Measurements from ENCODE around the gene PGP.
"Not testable (repeated sequence)": the region's sequence is repeated elsewhere in the genome, so short reads cannot be mapped to it uniquely, and the experiment has no call there.

Gene PGP

DNA sequence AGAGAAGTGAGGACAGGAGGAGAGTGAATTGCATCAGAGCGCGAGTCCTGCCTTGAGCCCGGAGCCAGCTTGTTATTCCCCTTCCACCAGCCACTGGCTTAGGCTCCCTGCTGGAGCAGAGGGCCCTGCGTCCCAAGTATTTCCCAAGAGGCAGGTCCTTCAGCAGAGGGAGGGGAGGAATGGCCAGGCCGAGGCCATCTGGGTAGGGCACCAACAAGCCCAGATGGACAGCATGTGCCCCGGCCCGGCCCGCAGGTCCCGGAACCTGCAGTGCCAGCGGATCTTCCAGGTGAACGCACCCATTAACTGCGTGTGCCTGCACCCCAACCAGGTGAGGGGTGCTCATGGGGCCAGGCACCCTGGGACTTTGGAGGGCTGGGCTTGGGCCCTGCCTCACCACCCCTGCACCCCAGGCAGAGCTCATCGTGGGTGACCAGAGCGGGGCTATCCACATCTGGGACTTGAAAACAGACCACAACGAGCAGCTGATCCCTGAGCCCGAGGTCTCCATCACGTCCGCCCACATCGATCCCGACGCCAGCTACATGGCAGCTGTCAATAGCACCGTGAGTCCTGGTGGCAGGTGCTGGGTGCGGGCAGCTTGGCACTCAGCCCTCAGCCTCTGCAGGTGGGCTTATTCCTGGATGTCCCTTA lies 7.7 kb downstream of the PGP start:
- ChIA-PET CTCF (no interaction called here), POLR2A (interaction anchor here (0.9 to 2.9 kb wide), 5 partner anchors 9 to 184 kb away, joined by 3 to 12 read pairs (median 6); partner anchors contain the start of genes ECI1 and TRAF7)
- TF ChIP-seq NFRKB (IDR thresholded peaks at IDR 0.05) = no peak
- no peak for TF ChIP-seq HDGF (IDR thresholded peaks at IDR 0.05; ENCODE audit: borderline replicate concordance)
- no peak for TF ChIP-seq FOXA1 (IDR thresholded peaks at IDR 0.05)
- TF ChIP-seq, protein P1, sequence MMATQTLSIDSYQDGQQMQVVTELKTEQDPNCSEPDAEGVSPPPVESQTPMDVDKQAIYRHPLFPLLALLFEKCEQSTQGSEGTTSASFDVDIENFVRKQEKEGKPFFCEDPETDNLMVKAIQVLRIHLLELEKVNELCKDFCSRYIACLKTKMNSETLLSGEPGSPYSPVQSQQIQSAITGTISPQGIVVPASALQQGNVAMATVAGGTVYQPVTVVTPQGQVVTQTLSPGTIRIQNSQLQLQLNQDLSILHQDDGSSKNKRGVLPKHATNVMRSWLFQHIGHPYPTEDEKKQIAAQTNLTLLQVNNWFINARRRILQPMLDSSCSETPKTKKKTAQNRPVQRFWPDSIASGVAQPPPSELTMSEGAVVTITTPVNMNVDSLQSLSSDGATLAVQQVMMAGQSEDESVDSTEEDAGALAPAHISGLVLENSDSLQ (IDR thresholded peaks at IDR 0.05) = no peak
- no peak for TF ChIP-seq SP1 (IDR thresholded peaks at IDR 0.05)
- TF ChIP-seq SUZ12 (IDR thresholded peaks at IDR 0.05) = no peak
- TF ChIP-seq BHLHE40 (IDR thresholded peaks at IDR 0.05; ENCODE audit: borderline replicate concordance) = no peak
- no peak for DNase-seq (ENCODE audit: extremely low spot score)

DNA sequence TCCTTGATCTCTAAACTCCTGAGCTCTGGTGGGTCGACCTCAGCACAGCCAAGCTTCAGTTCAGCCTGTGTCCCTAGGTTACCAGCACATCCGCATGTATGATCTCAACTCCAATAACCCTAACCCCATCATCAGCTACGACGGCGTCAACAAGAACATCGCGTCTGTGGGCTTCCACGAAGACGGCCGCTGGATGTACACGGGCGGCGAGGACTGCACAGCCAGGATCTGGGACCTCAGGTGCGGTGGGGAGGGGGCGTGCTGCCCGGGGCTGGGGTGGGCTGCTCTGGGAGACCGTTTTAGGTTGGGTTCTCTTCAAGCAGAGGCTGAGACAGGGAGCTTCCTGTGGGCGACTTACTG lies 8.2 kb downstream of the PGP start:
- TF ChIP-seq, protein P1 (IDR thresholded peaks at IDR 0.05) = no peak
- no peak for DNase-seq (ENCODE audit: extremely low spot score)
- CTCF ChIA-PET = no interaction called here
- POLR2A ChIA-PET = interaction anchor here (1.3 to 2.9 kb wide), 5 partner anchors 8 to 184 kb away, joined by 3 to 12 read pairs (median 9); partner anchors contain the start of genes ECI1, PGP and TRAF7

DNA sequence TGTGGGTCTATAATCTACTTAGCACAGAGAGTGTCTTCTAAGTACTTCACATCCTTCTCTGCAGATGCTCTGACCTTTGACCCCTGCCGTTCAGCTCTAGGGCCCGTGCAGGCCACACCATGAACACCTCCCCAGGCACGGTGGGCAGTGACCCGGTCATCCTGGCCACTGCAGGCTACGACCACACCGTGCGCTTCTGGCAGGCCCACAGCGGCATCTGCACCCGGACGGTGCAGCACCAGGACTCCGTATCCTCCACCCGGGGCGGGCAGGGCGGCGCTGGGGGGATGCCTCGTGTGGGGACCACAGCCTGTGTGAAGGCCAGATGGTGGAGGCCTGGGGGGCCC lies 8.7 kb downstream of the PGP start:
- ChIA-PET CTCF (no interaction called here), POLR2A (interaction anchor here (1.3 to 2.9 kb wide), 7 partner anchors 9 to 183 kb away, joined by 3 to 12 read pairs (median 9); partner anchors contain the start of genes ECI1, PGP and TRAF7)
- TF ChIP-seq FOXM1 (IDR thresholded peaks at IDR 0.05; ENCODE audit: borderline replicate concordance) = no peak
- no peak for TF ChIP-seq ARNT (IDR thresholded peaks at IDR 0.05)
- no peak for TF ChIP-seq TARDBP (IDR thresholded peaks at IDR 0.05)
- no peak for TF ChIP-seq ZNF384 (IDR thresholded peaks at IDR 0.05)
- no peak for TF ChIP-seq CTBP1 (IDR thresholded peaks at IDR 0.05; ENCODE audit: borderline replicate concordance)
- TF ChIP-seq HDGF (IDR thresholded peaks at IDR 0.05; ENCODE audit: borderline replicate concordance) = no peak
- TF ChIP-seq FOXA1 (IDR thresholded peaks at IDR 0.05) = no peak
- no peak for TF ChIP-seq ELF4 (IDR thresholded peaks at IDR 0.05)
- TF ChIP-seq SUZ12 (IDR thresholded peaks at IDR 0.05) = no peak
- TF ChIP-seq NFRKB (IDR thresholded peaks at IDR 0.05) = no peak
- TF ChIP-seq BHLHE40 (IDR thresholded peaks at IDR 0.05; ENCODE audit: borderline replicate concordance) = no peak
- TF ChIP-seq, protein P1 (IDR thresholded peaks at IDR 0.05) = no peak
- TF ChIP-seq FOXK2 (IDR thresholded peaks at IDR 0.05) = no peak
- TF ChIP-seq SP1 (IDR thresholded peaks at IDR 0.05) = no peak
- TF ChIP-seq L3MBTL2 (conservative IDR thresholded peaks at IDR 0.05) = no peak
- DNase-seq (ENCODE audit: extremely low spot score) = no peak

DNA sequence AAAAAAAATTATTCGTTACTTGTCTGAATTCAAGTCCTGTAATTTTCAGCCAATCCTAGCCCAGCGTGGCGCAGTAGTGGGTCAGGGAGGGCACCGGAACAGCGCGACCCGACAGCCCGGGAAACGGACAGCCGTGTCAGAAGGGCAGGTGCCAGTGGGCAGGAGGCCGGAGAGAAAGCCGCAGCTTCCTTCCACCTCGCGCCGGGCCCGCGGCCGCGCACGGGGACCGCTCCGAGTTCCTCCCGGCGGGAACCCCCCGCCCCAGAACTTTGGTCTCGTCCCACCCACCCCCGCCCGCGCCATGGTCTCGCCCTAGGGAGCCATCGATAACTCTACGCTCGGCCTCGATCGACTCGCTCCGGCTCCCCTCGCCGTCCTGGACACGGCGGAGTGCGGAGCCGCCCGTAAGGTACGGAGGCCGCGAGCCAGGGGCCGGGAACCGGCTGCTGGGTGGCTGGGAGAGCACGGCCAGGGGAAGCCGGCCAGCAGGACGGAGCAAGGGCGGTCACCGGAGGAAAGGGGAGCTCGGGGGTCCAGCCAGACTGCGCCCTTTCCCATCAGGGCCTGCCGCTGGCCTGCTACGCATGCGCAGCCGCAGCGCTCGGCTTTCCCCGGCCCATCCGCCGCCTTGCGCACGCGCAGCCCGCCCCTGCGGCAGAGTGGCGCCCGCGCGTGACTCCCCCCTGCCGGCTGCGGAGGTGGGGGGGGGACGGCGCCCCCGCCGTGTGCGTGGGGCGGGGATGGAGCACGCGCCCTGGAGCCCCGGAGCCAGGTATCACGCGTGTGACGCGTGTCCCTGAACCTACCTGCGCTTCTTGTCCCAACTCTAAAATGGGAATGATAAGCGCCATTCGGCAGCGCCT lies 9.3 kb downstream of the PGP start, which contains the start of gene MLST8:
Gene MLST8 (plus strand): TSS at position 351 of the 863 bp plus-strand sequence. CDS start 632 bp downstream, outside the sequence.
- DNase-seq (ENCODE audit: extremely low spot score) = peak; percentile 96
- ChIA-PET POLR2A (interaction anchor here (0.8 to 2.9 kb wide), 8 partner anchors 8 to 183 kb away, joined by 3 to 12 read pairs (median 8); partner anchors contain the start of genes ECI1, PGP and TRAF7), CTCF (no interaction called here)
- TF ChIP-seq ELF4 (IDR thresholded peaks at IDR 0.05) (no peak), FOXM1 (IDR thresholded peaks at IDR 0.05; ENCODE audit: borderline replicate concordance) (peak; percentile 89; the same call in 1 of the 2 replicates), L3MBTL2 (conservative IDR thresholded peaks at IDR 0.05) (peak; percentile 56)

DNA sequence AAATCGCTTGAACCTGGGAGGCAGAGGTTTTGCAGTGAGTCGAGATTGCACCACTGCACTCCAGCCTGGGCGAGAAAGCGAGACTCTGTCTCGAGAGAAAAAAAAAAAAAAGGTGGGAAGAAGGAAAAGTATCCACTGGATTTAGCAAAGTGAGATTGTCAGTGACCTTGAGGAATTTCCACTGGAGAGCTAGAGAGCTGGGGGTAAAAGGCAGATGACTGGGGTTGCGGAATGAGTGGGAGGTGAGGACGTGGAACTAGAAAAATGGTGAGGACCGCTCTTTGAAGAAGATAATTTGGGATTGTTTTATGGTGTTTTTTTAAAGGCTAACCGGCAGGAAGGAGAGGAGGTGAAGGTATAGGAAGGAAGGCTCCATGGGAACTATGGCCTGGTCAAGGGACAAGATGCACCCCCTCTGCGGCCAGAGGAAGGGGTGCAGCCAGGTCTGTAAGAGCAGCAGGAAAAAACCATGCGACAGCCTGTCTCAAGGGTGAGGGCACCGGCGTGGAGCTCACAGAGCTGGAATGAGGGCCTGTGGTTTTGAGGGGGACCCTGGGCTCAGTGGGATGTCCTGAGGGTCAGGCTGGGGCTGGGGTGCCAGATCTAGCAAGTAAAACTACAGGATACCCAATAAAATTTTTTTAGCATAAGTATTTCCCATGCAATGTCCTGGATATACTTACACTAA lies 10.1 kb downstream of the PGP start:
- DNase-seq (ENCODE audit: extremely low spot score) = no peak
- no peak for TF ChIP-seq SUZ12 (IDR thresholded peaks at IDR 0.05)
- ChIA-PET CTCF (no interaction called here), POLR2A (interaction anchor here (0.6 to 2.9 kb wide), 9 partner anchors 8 to 231 kb away, joined by 3 to 12 read pairs (median 6); partner anchors contain the start of genes ECI1, PGP and TRAF7)

DNA sequence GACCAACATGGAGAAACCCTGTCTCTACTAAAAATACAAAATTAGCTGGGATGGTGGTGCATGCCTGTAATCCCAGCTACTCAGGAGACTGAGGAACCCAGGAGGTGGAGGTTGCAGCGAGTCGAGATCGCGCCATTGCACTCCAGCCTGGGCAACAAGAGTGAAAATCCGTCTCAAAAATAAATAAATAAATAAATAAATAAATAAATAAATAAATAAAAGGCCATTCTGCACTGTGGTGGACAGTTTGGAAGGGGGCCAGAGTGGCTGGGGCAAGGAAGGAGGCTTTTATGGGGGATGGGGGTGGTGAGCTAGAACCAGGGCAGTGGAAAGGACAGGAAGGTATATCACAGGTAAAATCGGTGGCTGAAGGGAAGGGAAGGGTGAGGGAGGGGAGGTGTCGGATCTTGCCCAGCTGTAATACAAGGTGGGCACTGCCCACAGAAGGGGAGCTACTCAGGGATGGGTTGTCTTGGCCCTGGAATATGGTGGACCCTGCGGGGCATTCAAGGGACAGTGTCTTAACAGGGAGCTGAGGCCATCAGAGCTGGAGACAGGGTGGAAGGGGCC lies 11.4 kb downstream of the PGP start:
- POLR2A ChIA-PET = interaction anchor here (0.8 to 2.0 kb wide), 8 partner anchors 8 to 238 kb away, joined by 3 to 7 read pairs (median 4); partner anchors contain the start of genes PGP, RPS2 and TRAF7
- DNase-seq (ENCODE audit: extremely low spot score); CTCF ChIA-PET: not testable (repeated sequence)

Measured in HEK293T (cell line).